ENCODE data around the gene POLL.

DNA sequence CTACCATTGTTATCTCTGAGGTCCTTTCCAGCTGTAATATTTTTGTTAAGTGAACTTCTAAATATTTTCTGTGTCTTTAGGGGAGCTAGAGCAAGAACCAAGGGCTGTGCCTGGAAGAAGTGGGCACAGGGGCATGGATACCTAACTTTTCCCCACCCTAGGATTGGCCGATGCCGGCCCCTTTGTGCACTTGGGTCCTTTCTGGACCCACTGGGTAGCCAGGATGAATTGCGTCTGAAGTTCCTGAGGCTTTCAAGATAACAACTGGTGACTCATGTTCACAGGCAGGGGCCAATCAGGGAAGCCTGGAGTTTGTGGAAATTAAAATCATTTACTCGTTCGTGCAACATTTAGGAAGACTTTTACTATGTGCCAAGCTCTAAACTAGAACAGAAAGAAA, 822 bp upstream of the POLL start:
- no peak for TF ChIP-seq CEBPB (IDR thresholded peaks at IDR 0.05)
- no peak for TF ChIP-seq TAF1 (IDR thresholded peaks at IDR 0.05; ENCODE audit: low read depth)
- no peak for TF ChIP-seq EGR1 (IDR thresholded peaks at IDR 0.05)
- no peak for TF ChIP-seq EP300 (IDR thresholded peaks at IDR 0.05; ENCODE audit: borderline replicate concordance)
- no peak for TF ChIP-seq TEAD4 (IDR thresholded peaks at IDR 0.05)
- TF ChIP-seq FOXM1 (IDR thresholded peaks at IDR 0.05; ENCODE audit: borderline replicate concordance, low read depth), result no peak
- TF ChIP-seq, protein P1, sequence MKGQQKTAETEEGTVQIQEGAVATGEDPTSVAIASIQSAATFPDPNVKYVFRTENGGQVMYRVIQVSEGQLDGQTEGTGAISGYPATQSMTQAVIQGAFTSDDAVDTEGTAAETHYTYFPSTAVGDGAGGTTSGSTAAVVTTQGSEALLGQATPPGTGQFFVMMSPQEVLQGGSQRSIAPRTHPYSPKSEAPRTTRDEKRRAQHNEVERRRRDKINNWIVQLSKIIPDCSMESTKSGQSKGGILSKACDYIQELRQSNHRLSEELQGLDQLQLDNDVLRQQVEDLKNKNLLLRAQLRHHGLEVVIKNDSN (IDR thresholded peaks at IDR 0.05), result no peak
- no peak for TF ChIP-seq YY1 (IDR thresholded peaks at IDR 0.05; ENCODE audit: low read depth)

Data from Ishikawa (cell line).